HepG2 (cell line): ENCODE measurements around the gene LILRB5. TPM values are rescaled to one million over a fixed set of nuclear protein-coding genes. Genes with fewer than 3 reads are reported as not detected.

Experiments used
- ARNTL ChIP-seq: sonication (generic); formaldehyde crosslinking; IDR thresholded peaks from 2 replicates; pipeline ENCODE4 v1.4.0; 2020; ENCODE audit warnings: mild to moderate bottlenecking, missing genetic modification reagents
- GZF1 ChIP-seq: sonication (generic); formaldehyde crosslinking; IDR thresholded peaks from 2 replicates; pipeline ENCODE4 v1.5.1; 2020; ENCODE audit warnings: mild to moderate bottlenecking, missing genetic modification reagents
- HOXA3 ChIP-seq: sonication (generic); formaldehyde crosslinking; IDR thresholded peaks from 2 replicates; pipeline ENCODE4 v1.5.0; 2020; ENCODE audit warnings: missing genetic modification reagents
- IRF2 ChIP-seq: IDR thresholded peaks from 2 replicates; pipeline ENCODE4 v1.6.1; 2018; ENCODE audit warnings: missing genetic modification reagents, missing compliant biosample characterization
- POLR2A ChIP-seq, 2 experiments: IDR thresholded peaks; 2 replicates each; pipeline ENCODE4 v1.6.1; 2011; ENCODE audit warnings: low read depth in 2 of 2, low read length in 2 of 2, mild to moderate bottlenecking in 1 of 2, moderate library complexity in 1 of 2; ENCODE audit not compliant: insufficient read depth in 1 of 2
- PTBP1 ChIP-seq: fragments of 200-400 bp; formaldehyde crosslinking; IDR thresholded peaks from 2 replicates; pipeline ENCODE4 v1.6.1; 2018; ENCODE audit warnings: low read length, low read depth; ENCODE audit not compliant: poor library complexity, severe bottlenecking
- ZBTB25 ChIP-seq: IDR thresholded peaks from 2 replicates; pipeline ENCODE4 v1.6.1; 2018; ENCODE audit warnings: missing genetic modification reagents
- ZNF800 ChIP-seq: sonication (generic); formaldehyde crosslinking; IDR thresholded peaks from 2 replicates; pipeline ENCODE4 v1.4.0; 2020; ENCODE audit warnings: missing genetic modification reagents
- ZNF839 ChIP-seq: sonication (generic); formaldehyde crosslinking; IDR thresholded peaks from 2 replicates; pipeline ENCODE4 v1.4.0; 2020; ENCODE audit warnings: missing genetic modification reagents, mild to moderate bottlenecking, borderline replicate concordance
- polyA plus RNA-seq, 8 experiments: library from polyadenylated mRNA; depleted of rRNA in 3 of 8; stranded (reverse) in 7 of 8; unstranded in 1 of 8; fragments of >200 nt; fragmentation: Illumina TruSeq in 4 of 8; extraction: Trizol in 4 of 8; gene quantifications; 2 replicates each; pipeline versions ENCODE4 v1.2.1 to v1.2.3, GENCODE V29; 2011 to 2016; ENCODE audit warnings: low read depth in 4 of 8, missing spikeins in 1 of 8, mixed read lengths in 1 of 8; ENCODE audit not compliant: insufficient read depth in 1 of 8
- total RNA-seq, 5 experiments: library from RNA; depleted of rRNA; stranded (reverse); fragments of >200 nt; fragmentation: Illumina TruSeq; extraction: Trizol; gene quantifications; 2 replicates each; pipeline ENCODE4 v1.2.3, GENCODE V29; 2016; ENCODE audit warnings: low read depth in 1 of 5
- TF ChIP-seq, protein P1 (sequence below): IDR thresholded peaks from 2 replicates; pipeline ENCODE4 v1.6.1; 2016; ENCODE audit warnings: missing compliant biosample characterization, missing genetic modification reagents, borderline replicate concordance
- TF ChIP-seq, protein P2 (sequence below): sonication (generic); formaldehyde crosslinking; IDR thresholded peaks from 2 replicates; pipeline ENCODE4 v1.4.0; 2020; ENCODE audit warnings: low read depth, missing genetic modification reagents
- TF ChIP-seq, protein P3 (sequence below): sonication (generic); formaldehyde crosslinking; IDR thresholded peaks from 2 replicates; pipeline ENCODE4 v1.4.0; 2020; ENCODE audit warnings: missing genetic modification reagents
- TF ChIP-seq, protein P4 (sequence below): sonication (generic); formaldehyde crosslinking; IDR thresholded peaks from 2 replicates; pipeline ENCODE4 v1.5.0; 2020; ENCODE audit warnings: missing genetic modification reagents

Gene LILRB5
- total and polyA plus RNA-seq, 2 of the 13 experiments (the other 11 are each of a cell fraction or from before 2014, with no cell fraction given): not detected

DNA sequence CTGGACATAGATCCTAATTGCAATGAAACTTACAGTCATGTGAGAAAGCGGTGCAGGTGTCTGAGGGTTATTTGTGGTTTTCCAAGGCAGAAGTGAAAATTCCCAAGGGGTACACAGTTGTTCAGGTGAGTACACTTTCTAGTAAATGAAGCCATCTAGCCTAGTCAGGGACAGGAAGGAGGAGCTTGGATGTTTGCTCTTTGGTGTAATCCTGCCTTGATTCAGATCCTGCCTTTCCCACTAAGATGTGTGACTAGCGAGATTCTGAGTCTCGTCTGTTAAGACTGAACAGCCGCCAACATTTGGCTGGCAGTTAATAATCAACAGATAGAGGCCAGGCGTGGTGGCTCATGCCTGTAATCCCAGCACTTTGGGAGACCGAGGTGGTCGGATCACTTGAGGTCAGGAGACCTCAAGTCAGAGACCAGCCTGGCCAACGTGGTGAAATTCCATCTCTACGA is 53.9 kb downstream of the LILRB5 start (continued):
- no peak for TF ChIP-seq ZBTB25 (CRISPR knock-in tag)
- no peak for TF ChIP-seq ZNF839 (CRISPR knock-in tag)
- TF ChIP-seq, protein P1, sequence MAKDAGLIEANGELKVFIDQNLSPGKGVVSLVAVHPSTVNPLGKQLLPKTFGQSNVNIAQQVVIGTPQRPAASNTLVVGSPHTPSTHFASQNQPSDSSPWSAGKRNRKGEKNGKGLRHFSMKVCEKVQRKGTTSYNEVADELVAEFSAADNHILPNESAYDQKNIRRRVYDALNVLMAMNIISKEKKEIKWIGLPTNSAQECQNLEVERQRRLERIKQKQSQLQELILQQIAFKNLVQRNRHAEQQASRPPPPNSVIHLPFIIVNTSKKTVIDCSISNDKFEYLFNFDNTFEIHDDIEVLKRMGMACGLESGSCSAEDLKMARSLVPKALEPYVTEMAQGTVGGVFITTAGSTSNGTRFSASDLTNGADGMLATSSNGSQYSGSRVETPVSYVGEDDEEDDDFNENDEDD (CRISPR knock-in tag): peak; percentile 23; the same call in 1 of the 2 replicates
- TF ChIP-seq ARNTL: no peak
- TF ChIP-seq, protein P2, sequence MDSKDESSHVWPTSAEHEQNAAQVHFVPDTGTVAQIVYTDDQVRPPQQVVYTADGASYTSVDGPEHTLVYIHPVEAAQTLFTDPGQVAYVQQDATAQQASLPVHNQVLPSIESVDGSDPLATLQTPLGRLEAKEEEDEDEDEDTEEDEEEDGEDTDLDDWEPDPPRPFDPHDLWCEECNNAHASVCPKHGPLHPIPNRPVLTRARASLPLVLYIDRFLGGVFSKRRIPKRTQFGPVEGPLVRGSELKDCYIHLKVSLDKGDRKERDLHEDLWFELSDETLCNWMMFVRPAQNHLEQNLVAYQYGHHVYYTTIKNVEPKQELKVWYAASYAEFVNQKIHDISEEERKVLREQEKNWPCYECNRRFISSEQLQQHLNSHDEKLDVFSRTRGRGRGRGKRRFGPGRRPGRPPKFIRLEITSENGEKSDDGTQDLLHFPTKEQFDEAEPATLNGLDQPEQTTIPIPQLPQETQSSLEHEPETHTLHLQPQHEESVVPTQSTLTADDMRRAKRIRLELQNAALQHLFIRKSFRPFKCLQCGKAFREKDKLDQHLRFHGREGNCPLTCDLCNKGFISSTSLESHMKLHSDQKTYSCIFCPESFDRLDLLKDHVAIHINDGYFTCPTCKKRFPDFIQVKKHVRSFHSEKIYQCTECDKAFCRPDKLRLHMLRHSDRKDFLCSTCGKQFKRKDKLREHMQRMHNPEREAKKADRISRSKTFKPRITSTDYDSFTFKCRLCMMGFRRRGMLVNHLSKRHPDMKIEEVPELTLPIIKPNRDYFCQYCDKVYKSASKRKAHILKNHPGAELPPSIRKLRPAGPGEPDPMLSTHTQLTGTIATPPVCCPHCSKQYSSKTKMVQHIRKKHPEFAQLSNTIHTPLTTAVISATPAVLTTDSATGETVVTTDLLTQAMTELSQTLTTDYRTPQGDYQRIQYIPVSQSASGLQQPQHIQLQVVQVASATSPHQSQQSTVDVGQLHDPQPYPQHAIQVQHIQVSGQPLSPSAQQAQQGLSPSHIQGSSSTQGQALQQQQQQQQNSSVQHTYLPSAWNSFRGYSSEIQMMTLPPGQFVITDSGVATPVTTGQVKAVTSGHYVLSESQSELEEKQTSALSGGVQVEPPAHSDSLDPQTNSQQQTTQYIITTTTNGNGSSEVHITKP (CRISPR knock-in tag): no peak
- TF ChIP-seq ZNF800: 0 out of 2 replicates have a peak, but pooled peaks have one; percentile 20
- TF ChIP-seq PTBP1: no peak
- 0 out of 2 replicates have a peak, but pooled peaks have one; percentile 26 for TF ChIP-seq HOXA3 (CRISPR knock-in tag)
- TF ChIP-seq GZF1 (CRISPR knock-in tag): no peak
- peak; percentile 22; the same call in 1 of the 2 replicates for TF ChIP-seq IRF2 (CRISPR knock-in tag)
- TF ChIP-seq, protein P3, sequence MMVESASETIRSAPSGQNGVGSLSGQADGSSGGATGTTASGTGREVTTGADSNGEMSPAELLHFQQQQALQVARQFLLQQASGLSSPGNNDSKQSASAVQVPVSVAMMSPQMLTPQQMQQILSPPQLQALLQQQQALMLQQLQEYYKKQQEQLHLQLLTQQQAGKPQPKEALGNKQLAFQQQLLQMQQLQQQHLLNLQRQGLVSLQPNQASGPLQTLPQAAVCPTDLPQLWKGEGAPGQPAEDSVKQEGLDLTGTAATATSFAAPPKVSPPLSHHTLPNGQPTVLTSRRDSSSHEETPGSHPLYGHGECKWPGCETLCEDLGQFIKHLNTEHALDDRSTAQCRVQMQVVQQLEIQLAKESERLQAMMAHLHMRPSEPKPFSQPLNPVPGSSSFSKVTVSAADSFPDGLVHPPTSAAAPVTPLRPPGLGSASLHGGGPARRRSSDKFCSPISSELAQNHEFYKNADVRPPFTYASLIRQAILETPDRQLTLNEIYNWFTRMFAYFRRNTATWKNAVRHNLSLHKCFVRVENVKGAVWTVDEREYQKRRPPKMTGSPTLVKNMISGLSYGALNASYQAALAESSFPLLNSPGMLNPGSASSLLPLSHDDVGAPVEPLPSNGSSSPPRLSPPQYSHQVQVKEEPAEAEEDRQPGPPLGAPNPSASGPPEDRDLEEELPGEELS (CRISPR knock-in tag): no peak; the same call in 1 of the 2 replicates
- TF ChIP-seq, protein P4, sequence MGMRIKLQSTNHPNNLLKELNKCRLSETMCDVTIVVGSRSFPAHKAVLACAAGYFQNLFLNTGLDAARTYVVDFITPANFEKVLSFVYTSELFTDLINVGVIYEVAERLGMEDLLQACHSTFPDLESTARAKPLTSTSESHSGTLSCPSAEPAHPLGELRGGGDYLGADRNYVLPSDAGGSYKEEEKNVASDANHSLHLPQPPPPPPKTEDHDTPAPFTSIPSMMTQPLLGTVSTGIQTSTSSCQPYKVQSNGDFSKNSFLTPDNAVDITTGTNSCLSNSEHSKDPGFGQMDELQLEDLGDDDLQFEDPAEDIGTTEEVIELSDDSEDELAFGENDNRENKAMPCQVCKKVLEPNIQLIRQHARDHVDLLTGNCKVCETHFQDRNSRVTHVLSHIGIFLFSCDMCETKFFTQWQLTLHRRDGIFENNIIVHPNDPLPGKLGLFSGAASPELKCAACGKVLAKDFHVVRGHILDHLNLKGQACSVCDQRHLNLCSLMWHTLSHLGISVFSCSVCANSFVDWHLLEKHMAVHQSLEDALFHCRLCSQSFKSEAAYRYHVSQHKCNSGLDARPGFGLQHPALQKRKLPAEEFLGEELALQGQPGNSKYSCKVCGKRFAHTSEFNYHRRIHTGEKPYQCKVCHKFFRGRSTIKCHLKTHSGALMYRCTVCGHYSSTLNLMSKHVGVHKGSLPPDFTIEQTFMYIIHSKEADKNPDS (CRISPR knock-in tag): no peak
- peak in 1 of 2 experiments; percentile 19; a peak in 1 of 4 replicates for TF ChIP-seq POLR2A (IDR thresholded peaks at IDR 0.05; ENCODE audit: insufficient read depth in 1 of 2, low read depth in 2 of 2, low read length in 2 of 2)
